Measurements from ENCODE around the gene STXBP5.

- TF ChIP-seq CTCF (IDR thresholded peaks at IDR 0.05) (no peak), POLR2A (IDR thresholded peaks at IDR 0.05) (no peak)
Measured at GRCh38 chr6:147345902-147346301, 141.7 kb downstream of the STXBP5 start.
